Epidermal melanocyte (primary cell): ENCODE measurements around the gene ART5.
"Not testable (repeated sequence)": the region's sequence is repeated elsewhere in the genome, so short reads cannot be mapped to it uniquely, and the experiment has no call there.

ENCODE experiments used
- DNase-seq: peaks from one replicate; pipeline ENCODE4 v3.0.0; 2011; ENCODE audit warnings: low spot score; ENCODE audit not compliant: insufficient read length

Gene ART5

GRCh38 chr11:3622521-3622920 lies 19.3 kb downstream of the ART5 start:
- DNase-seq: no peak

- no peak for DNase-seq
Observed at GRCh38 chr11:3617990-3618389, 23.8 kb downstream of the ART5 start.

DNA sequence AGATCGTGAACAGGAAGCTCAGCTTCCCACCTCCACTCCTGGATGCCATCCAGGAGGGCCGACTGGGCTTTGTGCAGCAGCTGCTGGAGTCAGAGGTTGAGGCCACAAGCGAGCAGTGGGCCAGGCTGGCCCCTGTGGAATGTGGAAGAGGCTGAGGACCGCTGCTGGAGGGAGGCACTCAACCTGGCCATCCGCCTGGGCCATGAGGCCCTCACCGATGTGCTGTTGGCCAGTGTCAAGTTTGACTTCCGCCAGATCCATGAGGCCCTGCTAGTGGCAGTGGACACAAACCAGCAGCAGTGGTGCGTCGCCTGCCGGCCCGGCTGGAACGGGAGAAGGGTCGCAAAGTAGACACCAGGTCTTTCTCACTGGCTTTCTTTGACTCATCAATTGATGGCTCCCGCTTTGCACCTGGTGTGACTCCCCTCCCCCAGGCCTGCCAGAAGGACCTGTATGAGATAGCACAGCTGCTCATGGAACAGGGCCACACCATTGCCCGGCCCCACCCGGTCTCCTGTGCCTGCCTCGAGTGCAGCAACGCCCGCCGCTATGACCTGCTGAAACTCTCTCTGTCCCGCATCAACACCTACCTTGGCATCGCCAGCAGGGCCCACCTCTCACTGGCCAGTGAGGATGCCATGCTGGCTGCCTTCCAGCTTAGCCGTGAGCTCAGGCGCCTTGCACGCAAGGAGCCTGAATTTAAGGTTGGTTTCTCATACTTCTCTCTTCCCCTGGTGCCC lies 24.9 kb downstream of the ART5 start:
- DNase-seq: no peak

DNA sequence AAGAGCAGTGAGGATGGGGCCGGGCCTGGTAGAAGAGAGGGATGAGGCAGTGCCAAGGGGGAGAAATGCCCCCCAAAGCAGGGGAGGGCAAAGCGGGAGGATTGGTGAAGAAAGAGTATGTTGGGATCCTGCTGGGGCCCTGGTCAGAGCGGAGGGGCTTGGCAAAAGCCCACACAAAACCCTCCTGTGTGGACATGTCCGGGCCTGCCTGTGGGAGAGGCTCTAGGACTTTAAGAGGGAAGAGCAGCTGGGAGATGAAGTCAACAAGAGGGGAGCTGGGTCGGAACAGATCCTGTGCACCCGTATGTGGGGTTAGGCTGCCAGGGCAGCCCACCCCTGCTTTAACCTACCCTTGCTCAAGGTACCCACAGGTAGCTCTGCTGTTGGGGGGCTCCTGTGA lies 25.8 kb downstream of the ART5 start:
- no peak for DNase-seq

GRCh38 chr11:3614742-3615171 lies 27.0 kb downstream of the ART5 start:
- no peak for DNase-seq

- DNase-seq: no peak
Observed at GRCh38 chr11:3613998-3614741, 27.6 kb downstream of the ART5 start.

DNA sequence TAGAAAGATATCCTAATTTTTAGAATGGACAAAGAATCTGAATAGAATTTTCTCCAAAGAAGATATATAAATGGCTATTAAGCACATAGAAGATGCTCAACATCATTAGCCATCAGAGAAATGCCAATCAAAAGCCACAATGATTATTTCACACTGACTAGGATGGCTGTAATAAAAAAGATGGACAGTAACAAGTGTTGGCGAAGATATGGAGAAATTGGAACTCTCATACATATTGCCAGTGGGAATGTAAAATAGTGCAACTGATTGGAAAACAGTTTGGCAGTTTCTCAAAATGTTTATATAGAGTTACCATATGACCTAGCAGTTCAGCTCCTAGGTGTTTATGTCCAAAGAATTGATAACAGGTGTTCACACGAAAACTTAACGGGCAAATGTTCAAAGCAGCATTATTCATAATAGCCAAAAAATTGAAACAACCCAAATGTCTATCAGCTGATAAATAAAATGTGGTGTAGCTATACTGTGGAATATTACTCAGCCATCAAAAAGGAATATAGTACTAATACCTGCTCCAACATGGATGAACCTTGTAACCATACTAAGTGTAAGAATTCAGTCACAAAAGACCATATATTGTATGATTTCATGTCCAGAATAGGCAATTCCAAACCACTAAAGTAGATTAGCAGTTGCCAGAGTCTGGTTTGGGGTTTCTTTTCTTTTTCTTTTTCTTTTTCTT lies 29.7 kb downstream of the ART5 start:
- no peak for DNase-seq

DNA sequence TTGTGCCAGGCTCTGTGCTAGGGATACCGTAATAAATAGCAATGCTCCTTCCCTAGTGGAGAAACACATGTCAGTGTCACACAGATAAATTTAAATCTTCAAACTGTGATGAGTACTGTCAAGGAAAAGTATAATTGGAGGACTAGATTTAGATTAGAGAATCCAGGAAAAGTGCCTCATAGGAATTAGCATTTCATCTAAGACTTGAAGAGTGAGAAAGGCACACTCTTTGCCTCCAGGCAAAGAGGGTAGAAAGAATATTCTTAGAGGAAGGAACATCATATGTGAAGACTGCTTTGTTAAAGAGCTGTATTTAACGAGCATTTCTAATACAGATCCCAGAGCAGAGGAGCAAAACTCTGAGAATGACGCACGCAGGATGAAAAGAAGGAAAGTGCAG lies 30.9 kb downstream of the ART5 start:
- DNase-seq: no peak

GRCh38 chr11:3609416-3610265 lies 32.2 kb downstream of the ART5 start:
- DNase-seq: peak; percentile 50

DNA sequence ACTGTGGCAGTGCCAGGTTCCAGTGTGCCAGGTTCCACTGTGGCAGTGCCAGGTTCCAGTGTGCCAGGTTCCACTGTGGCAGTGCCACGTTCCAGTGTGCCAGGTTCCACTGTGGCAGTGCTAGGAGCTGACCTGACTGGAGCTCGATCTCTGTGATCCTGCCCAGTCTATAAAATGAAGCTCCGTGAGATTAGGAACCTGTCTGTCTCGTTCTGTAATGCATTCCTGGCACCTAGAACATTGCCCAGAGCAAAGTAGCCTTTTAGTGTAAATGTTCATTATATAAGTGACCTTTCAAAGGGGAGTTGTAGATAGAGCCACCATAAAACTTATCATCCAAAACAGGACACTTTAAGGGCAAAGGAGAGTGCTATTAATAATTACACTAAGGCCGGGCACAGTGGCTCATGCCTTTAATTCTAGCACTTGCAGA lies 36.0 kb downstream of the ART5 start:
- DNase-seq: no peak

DNA sequence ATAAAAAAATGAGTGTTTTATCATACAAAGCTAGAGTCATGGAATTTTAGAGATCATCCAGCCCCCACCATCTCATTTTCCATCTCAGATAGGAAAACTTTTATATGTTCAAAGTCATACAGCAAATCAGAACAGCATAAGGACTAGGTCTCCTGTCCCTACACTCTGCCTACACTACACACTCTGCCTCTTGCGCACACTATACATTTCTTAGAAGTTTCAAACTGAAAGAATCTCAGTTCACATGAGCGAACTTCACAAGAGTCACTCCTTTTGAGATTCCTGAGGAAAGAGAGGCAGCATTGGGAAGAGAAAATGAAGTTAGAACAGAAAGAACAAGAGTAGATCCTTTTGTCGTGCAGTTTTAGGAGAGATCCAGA lies 36.5 kb downstream of the ART5 start:
- no peak for DNase-seq

DNA sequence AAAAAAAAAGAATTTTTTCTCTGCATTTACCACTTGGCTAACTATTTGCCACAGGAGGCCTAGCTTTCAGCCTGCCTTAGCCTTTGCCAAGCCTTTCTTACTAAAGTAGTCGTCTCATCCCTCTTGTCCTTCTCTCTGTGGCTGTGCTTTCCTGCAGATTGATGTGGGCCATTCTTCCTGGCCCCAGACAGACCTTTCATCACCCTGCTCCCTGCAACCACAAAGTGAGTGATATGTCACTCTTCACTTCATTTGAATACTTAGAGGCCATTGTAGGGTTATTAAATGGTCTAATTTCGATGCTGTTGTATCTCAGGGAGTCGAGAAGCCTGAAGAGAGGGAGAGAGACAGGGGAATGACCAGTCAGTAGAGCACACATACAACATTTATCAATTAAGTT lies 37.6 kb downstream of the ART5 start:
- no peak for DNase-seq

GRCh38 chr11:3600201-3600600 lies 41.6 kb downstream of the ART5 start:
- DNase-seq: not testable (repeated sequence)

- not testable (repeated sequence) for DNase-seq
Observed at GRCh38 chr11:3597743-3598142, 44.0 kb downstream of the ART5 start.

DNA sequence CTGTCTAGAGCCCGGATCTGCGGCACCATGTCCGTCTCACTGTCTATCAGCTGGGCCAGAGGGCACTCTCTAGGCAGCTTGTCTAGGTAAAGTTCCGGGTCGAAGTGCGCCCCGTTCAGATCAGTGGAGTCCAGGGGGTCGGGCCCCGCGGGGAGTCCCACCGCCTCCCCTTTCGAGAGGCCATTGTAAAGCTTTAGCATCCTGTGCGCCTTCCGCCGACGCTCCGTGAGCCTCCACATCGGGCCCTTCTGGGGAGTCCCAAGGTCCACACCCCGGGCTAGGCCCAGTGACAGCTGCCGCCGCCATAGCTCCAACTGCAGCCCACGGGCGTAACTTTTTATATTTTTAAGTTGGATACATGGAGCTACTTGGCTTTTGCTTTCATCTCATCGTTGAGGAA lies 50.5 kb downstream of the ART5 start:
- not testable (repeated sequence) for DNase-seq

GRCh38 chr11:3590193-3590592 lies 51.6 kb downstream of the ART5 start:
- DNase-seq: not testable (repeated sequence)

DNA sequence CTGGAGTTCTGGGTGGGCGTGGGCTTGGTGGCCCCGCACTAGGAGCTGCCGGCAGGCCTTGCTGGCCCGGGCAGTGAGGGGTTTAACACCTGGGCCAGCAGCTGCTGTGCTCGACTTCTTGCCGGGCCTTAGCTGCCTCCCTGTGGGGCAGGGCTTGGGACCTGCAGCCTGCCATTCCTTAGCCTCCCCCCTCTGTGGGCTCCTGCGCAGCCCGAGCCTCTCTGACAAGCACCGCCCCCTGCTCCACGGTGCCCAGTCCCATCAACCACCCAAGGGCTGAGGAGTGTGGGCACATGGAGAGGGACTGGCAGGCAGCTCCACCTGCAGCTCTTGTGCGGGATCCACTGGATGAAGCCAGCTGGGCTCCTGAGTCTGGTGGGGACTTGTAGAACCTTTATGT lies 53.0 kb downstream of the ART5 start:
- not testable (repeated sequence) for DNase-seq
